Neural cell (in vitro differentiated cells): ENCODE data around the gene UBA5. TPM values are rescaled to one million over a fixed set of nuclear protein-coding genes. Genes with fewer than 3 reads are reported as not detected.

Experiments used
- H2AFZ ChIP-seq: fragments of 200-600, 300-800 bp; sonication (generic), shearing (Covaris generic); 2 replicates; pipeline ENCODE4 v1.6.0; 2014; ENCODE audit warnings: low read depth, mild to moderate bottlenecking, antibody characterized with exemption, low read length, moderate library complexity
- H3F3A ChIP-seq: fragments of 200-600 bp; shearing (Covaris generic); 2 replicates; pipeline ENCODE4 v1.6.1; 2016; ENCODE audit warnings: mild to moderate bottlenecking, moderate library complexity, mixed read lengths, antibody characterized with exemption, low read length; ENCODE audit not compliant: insufficient read depth, poor library complexity, severe bottlenecking
- H3K27ac ChIP-seq: fragments of 200-600, 300-800 bp; sonication (generic), shearing (Covaris generic); 2 replicates; pipeline ENCODE4 v1.5.1; 2014; ENCODE audit warnings: mild to moderate bottlenecking, low read length, moderate library complexity
- H3K27me3 ChIP-seq: fragments of 300-800, 200-600 bp; sonication (generic), shearing (Covaris generic); 2 replicates; pipeline ENCODE4 v1.6.0; 2014; ENCODE audit warnings: mild to moderate bottlenecking, low read depth, low read length, moderate library complexity; ENCODE audit not compliant: insufficient read depth
- H3K36me3 ChIP-seq: fragments of 300-800, 200-600 bp; sonication (generic), shearing (Covaris generic); 2 replicates; pipeline ENCODE4 v1.5.1; 2014; ENCODE audit warnings: mild to moderate bottlenecking, antibody characterized with exemption, low read length, moderate library complexity; ENCODE audit not compliant: insufficient read depth
- H3K4me2 ChIP-seq: fragments of 300-800, 200-600 bp; sonication (generic), shearing (Covaris generic); 2 replicates; pipeline ENCODE4 v1.6.0; 2014; ENCODE audit warnings: mild to moderate bottlenecking, low read length
- H3K4me3 ChIP-seq: fragments of 300-800, 200-600 bp; sonication (generic), shearing (Covaris generic); 2 replicates; pipeline ENCODE4 v1.5.1; 2014; ENCODE audit warnings: mild to moderate bottlenecking, low read length, moderate library complexity
- H3K79me2 ChIP-seq: fragments of 200-600 bp; shearing (Covaris generic); replicated peaks from 2 replicates; pipeline ENCODE4 v1.6.0; 2014; ENCODE audit warnings: mild to moderate bottlenecking, low read length, moderate library complexity; ENCODE audit not compliant: insufficient read depth
- H3K9ac ChIP-seq: fragments of 300-800, 200-600 bp; sonication (generic), shearing (Covaris generic); 2 replicates; pipeline ENCODE4 v1.6.1; 2016; ENCODE audit warnings: mild to moderate bottlenecking, low read length, mixed read lengths
- H3K9me2 ChIP-seq: fragments of 200-600 bp; shearing (Covaris generic); 2 replicates; pipeline ENCODE4 v1.6.1; 2016; ENCODE audit warnings: mild to moderate bottlenecking, low read length, mixed read lengths; ENCODE audit not compliant: insufficient read depth
- H3K9me3 ChIP-seq: fragments of 200-600, 300-800 bp; sonication (generic), shearing (Covaris generic); 2 replicates; pipeline ENCODE4 v1.6.1; 2016; ENCODE audit warnings: mild to moderate bottlenecking, mixed run types, low read length, moderate library complexity, mixed read lengths
- H4K20me1 ChIP-seq: fragments of 200-600 bp; shearing (Covaris generic); 2 replicates; pipeline ENCODE4 v1.6.1; 2016; ENCODE audit warnings: mild to moderate bottlenecking, mixed run types; ENCODE audit not compliant: insufficient read depth
- CTCF ChIP-seq: fragments of 450-650 bp; IDR thresholded peaks from 2 replicates; pipeline ENCODE4 v1.5.1; 2014; ENCODE audit warnings: antibody characterized with exemption, mild to moderate bottlenecking, moderate library complexity; ENCODE audit not compliant: poor library complexity, severe bottlenecking
- EP300 ChIP-seq: fragments of 450-650 bp; conservative IDR thresholded peaks from 2 replicates; pipeline ENCODE4 v1.6.1; 2014; ENCODE audit warnings: antibody characterized with exemption, mild to moderate bottlenecking, moderate library complexity; ENCODE audit not compliant: poor library complexity, severe bottlenecking
- EZH2 ChIP-seq: fragments of 200-600, 300-800 bp; shearing (Covaris generic), sonication (generic); IDR thresholded peaks from 2 replicates; pipeline ENCODE4 v1.6.1; 2014; ENCODE audit warnings: antibody characterized with exemption, low read length, borderline replicate concordance, mild to moderate bottlenecking; ENCODE audit not compliant: insufficient read depth, poor library complexity, severe bottlenecking
- MXI1 ChIP-seq: fragments of 450-650 bp; conservative IDR thresholded peaks from 2 replicates; pipeline ENCODE4 v1.6.1; 2014; ENCODE audit warnings: antibody characterized with exemption, mild to moderate bottlenecking; ENCODE audit not compliant: poor library complexity, severe bottlenecking
- POLR2AphosphoS5 ChIP-seq: IDR thresholded peaks from 2 replicates; pipeline ENCODE4 v1.6.1; 2012
- RAD21 ChIP-seq: fragments of 450-650 bp; conservative IDR thresholded peaks from 2 replicates; pipeline ENCODE4 v1.6.1; 2014; ENCODE audit warnings: antibody characterized with exemption, mild to moderate bottlenecking, moderate library complexity
- SMC3 ChIP-seq: fragments of 450-650 bp; conservative IDR thresholded peaks from 2 replicates; pipeline ENCODE4 v1.6.1; 2014; ENCODE audit warnings: antibody characterized with exemption, mild to moderate bottlenecking, moderate library complexity; ENCODE audit not compliant: poor library complexity
- TAF1 ChIP-seq: IDR thresholded peaks from 2 replicates; pipeline ENCODE4 v1.6.1; 2012; ENCODE audit warnings: low read depth
- polyA plus RNA-seq: library from polyadenylated mRNA; depleted of rRNA; stranded (reverse); fragments of >200 nt; gene quantifications from 2 replicates; pipeline ENCODE4 v1.2.3, GENCODE V29; 2014
- TF ChIP-seq, protein P1 (sequence below): IDR thresholded peaks from 2 replicates; pipeline ENCODE4 v1.6.1; 2012; ENCODE audit warnings: borderline replicate concordance

UBA5 gene
- polyA plus RNA-seq, 1 donor from 2014 or later = 77.8 TPM

- no peaks in the 10 kb centered on the region for H3K36me3 ChIP-seq
- H3K4me3 ChIP-seq = no peak overlapping the region
- H3F3A ChIP-seq = no peaks in the 10 kb centered on the region
- no peaks in the 10 kb centered on the region for H3K27me3 ChIP-seq
- H3K9ac ChIP-seq = no peak overlapping the region
- H3K9me2 ChIP-seq = no peaks in the 10 kb centered on the region
- H3K4me2 ChIP-seq = no peak overlapping the region
- H3K79me2 ChIP-seq = no peaks in the 10 kb centered on the region
- H2AFZ ChIP-seq = no peak overlapping the region
- TF ChIP-seq RAD21 = no peak
- TF ChIP-seq EZH2 = no peak
- TF ChIP-seq CTCF = no peak
- no peak for TF ChIP-seq POLR2AphosphoS5
- TF ChIP-seq, protein P1, sequence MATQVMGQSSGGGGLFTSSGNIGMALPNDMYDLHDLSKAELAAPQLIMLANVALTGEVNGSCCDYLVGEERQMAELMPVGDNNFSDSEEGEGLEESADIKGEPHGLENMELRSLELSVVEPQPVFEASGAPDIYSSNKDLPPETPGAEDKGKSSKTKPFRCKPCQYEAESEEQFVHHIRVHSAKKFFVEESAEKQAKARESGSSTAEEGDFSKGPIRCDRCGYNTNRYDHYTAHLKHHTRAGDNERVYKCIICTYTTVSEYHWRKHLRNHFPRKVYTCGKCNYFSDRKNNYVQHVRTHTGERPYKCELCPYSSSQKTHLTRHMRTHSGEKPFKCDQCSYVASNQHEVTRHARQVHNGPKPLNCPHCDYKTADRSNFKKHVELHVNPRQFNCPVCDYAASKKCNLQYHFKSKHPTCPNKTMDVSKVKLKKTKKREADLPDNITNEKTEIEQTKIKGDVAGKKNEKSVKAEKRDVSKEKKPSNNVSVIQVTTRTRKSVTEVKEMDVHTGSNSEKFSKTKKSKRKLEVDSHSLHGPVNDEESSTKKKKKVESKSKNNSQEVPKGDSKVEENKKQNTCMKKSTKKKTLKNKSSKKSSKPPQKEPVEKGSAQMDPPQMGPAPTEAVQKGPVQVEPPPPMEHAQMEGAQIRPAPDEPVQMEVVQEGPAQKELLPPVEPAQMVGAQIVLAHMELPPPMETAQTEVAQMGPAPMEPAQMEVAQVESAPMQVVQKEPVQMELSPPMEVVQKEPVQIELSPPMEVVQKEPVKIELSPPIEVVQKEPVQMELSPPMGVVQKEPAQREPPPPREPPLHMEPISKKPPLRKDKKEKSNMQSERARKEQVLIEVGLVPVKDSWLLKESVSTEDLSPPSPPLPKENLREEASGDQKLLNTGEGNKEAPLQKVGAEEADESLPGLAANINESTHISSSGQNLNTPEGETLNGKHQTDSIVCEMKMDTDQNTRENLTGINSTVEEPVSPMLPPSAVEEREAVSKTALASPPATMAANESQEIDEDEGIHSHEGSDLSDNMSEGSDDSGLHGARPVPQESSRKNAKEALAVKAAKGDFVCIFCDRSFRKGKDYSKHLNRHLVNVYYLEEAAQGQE = no peak
- no peak for TF ChIP-seq MXI1
- no peak for TF ChIP-seq SMC3
- no peak for TF ChIP-seq EP300
- no peak for TF ChIP-seq TAF1
- no peaks in the 10 kb centered on the region for H3K9me3 ChIP-seq
- H3K27ac ChIP-seq = no peak overlapping the region
- H4K20me1 ChIP-seq = no peaks in the 10 kb centered on the region
Observed at GRCh38 chr3:132703733-132704132, 43.6 kb downstream of the UBA5 start.

GRCh38 chr3:132709761-132710160 is 49.6 kb downstream of the UBA5 start:
- no peaks in the 10 kb centered on the region for H4K20me1 ChIP-seq
- H3F3A ChIP-seq = no peaks in the 10 kb centered on the region
- H3K79me2 ChIP-seq = no peaks in the 10 kb centered on the region
- TF ChIP-seq TAF1 = no peak
- TF ChIP-seq EP300 = no peak
- TF ChIP-seq CTCF = no peak
- TF ChIP-seq, protein P1 = no peak
- TF ChIP-seq SMC3 = no peak
- TF ChIP-seq MXI1 = no peak
- no peak for TF ChIP-seq RAD21
- no peak for TF ChIP-seq POLR2AphosphoS5
- no peak for TF ChIP-seq EZH2
- no peak overlapping the region for H2AFZ ChIP-seq
- H3K27me3 ChIP-seq = no peaks in the 10 kb centered on the region
- H3K9ac ChIP-seq = no peak overlapping the region
- H3K27ac ChIP-seq = no peak overlapping the region
- H3K36me3 ChIP-seq = no peaks in the 10 kb centered on the region
- H3K9me2 ChIP-seq = no peaks in the 10 kb centered on the region
- H3K4me3 ChIP-seq = no peak overlapping the region
- no peak overlapping the region for H3K4me2 ChIP-seq
- H3K9me3 ChIP-seq = no peaks in the 10 kb centered on the region
